H9 (cell line): ENCODE results near the gene ARVCF. TPM values are rescaled to one million over a fixed set of nuclear protein-coding genes. Genes with fewer than 3 reads are reported as not detected.

Source experiments
- DNase-seq: peaks from one replicate; pipeline ENCODE4 v3.0.0-alpha.2; 2017
- H2AFZ ChIP-seq: one replicate; pipeline ENCODE4 v1.6.1; 2013; ENCODE audit warnings: mild to moderate bottlenecking, low read length, control low read depth, moderate library complexity
- H2AK5ac ChIP-seq: 2 replicates; pipeline ENCODE4 v1.6.1; 2013; ENCODE audit warnings: low read length, control low read depth, mixed read lengths; ENCODE audit not compliant: insufficient read length
- H2BK120ac ChIP-seq: one replicate; pipeline ENCODE4 v1.6.1; 2013; ENCODE audit warnings: low read depth, mild to moderate bottlenecking, low read length, control low read depth, inconsistent platforms; ENCODE audit not compliant: poor library complexity, severe bottlenecking
- H2BK12ac ChIP-seq: 2 replicates; pipeline ENCODE4 v1.6.1; 2013; ENCODE audit warnings: low read length, control low read depth, mixed read lengths, low read depth; ENCODE audit not compliant: insufficient read length
- H2BK15ac ChIP-seq: 2 replicates; pipeline ENCODE4 v1.6.1; 2013; ENCODE audit warnings: low read depth, low read length, control low read depth
- H2BK20ac ChIP-seq: one replicate; pipeline ENCODE4 v1.6.1; 2013; ENCODE audit warnings: low read depth, mild to moderate bottlenecking, low read length, control low read depth, inconsistent platforms; ENCODE audit not compliant: poor library complexity, severe bottlenecking
- H2BK5ac ChIP-seq: 2 replicates; pipeline ENCODE4 v1.6.1; 2013; ENCODE audit warnings: low read length, control low read depth, mixed read lengths; ENCODE audit not compliant: insufficient read length
- H3K14ac ChIP-seq: 2 replicates; pipeline ENCODE4 v1.6.1; 2013; ENCODE audit warnings: low read length, control low read depth; ENCODE audit not compliant: insufficient read depth
- H3K18ac ChIP-seq: 2 replicates; pipeline ENCODE4 v1.6.1; 2013; ENCODE audit warnings: low read depth, mild to moderate bottlenecking, mixed read lengths, low read length, control low read depth; ENCODE audit not compliant: insufficient read length
- H3K23ac ChIP-seq: 2 replicates; pipeline ENCODE4 v1.6.1; 2013; ENCODE audit warnings: low read length, control low read depth, mixed read lengths, low read depth; ENCODE audit not compliant: insufficient read length
- H3K23me2 ChIP-seq: 2 replicates; pipeline ENCODE4 v1.6.1; 2013; ENCODE audit warnings: low read depth, mild to moderate bottlenecking, mixed read lengths, low read length, control low read depth; ENCODE audit not compliant: insufficient read length, poor library complexity, severe bottlenecking
- H3K27ac ChIP-seq: 2 replicates; pipeline ENCODE4 v1.5.1; 2013; ENCODE audit warnings: low read length, control low read depth, mixed read lengths, low read depth; ENCODE audit not compliant: insufficient read length
- H3K27me3 ChIP-seq: 2 replicates; pipeline ENCODE4 v1.6.1; 2013; ENCODE audit warnings: low read length, control low read depth, inconsistent platforms; ENCODE audit not compliant: insufficient read depth
- H3K4ac ChIP-seq: 2 replicates; pipeline ENCODE4 v1.6.1; 2013; ENCODE audit warnings: low read depth, mild to moderate bottlenecking, control low read depth, inconsistent platforms, low read length, moderate library complexity
- H3K4me1 ChIP-seq: 2 replicates; pipeline ENCODE4 v1.6.1; 2013; ENCODE audit warnings: low read length, control low read depth, inconsistent platforms; ENCODE audit not compliant: insufficient read depth
- H3K4me2 ChIP-seq: 2 replicates; pipeline ENCODE4 v1.6.1; 2013; ENCODE audit warnings: low read length, control low read depth, mixed read lengths; ENCODE audit not compliant: insufficient read length, insufficient read depth
- H3K56ac ChIP-seq: 2 replicates; pipeline ENCODE4 v1.6.1; 2013; ENCODE audit warnings: low read depth, mild to moderate bottlenecking, mixed read lengths, low read length, control low read depth; ENCODE audit not compliant: insufficient read length
- H3K79me1 ChIP-seq: 2 replicates; pipeline ENCODE4 v1.6.1; 2013; ENCODE audit warnings: low read depth, mild to moderate bottlenecking, moderate library complexity, low read length, control low read depth, inconsistent platforms; ENCODE audit not compliant: insufficient read depth, poor library complexity, severe bottlenecking
- H3K79me2 ChIP-seq: 2 replicates; pipeline ENCODE4 v1.6.1; 2013; ENCODE audit warnings: low read length, control low read depth, inconsistent platforms; ENCODE audit not compliant: insufficient read depth
- H3K9ac ChIP-seq: 2 replicates; pipeline ENCODE4 v1.6.1; 2013; ENCODE audit warnings: low read length, control low read depth, mixed read lengths; ENCODE audit not compliant: insufficient read length; ENCODE audit errors: extremely low read depth
- H3K9me3 ChIP-seq: one replicate; pipeline ENCODE4 v1.6.1; 2013; ENCODE audit warnings: low read depth, low read length, inconsistent platforms; ENCODE audit not compliant: control insufficient read depth
- H3T11ph ChIP-seq: one replicate; pipeline ENCODE4 v1.6.1; 2013; ENCODE audit warnings: mild to moderate bottlenecking, low read length, control low read depth, inconsistent platforms
- H4K20me1 ChIP-seq: one replicate; pipeline ENCODE4 v1.6.1; 2013; ENCODE audit not compliant: control insufficient read depth, insufficient read length, insufficient read depth
- H4K5ac ChIP-seq: 2 replicates; pipeline ENCODE4 v1.6.1; 2013; ENCODE audit warnings: low read depth, mild to moderate bottlenecking, mixed read lengths, low read length, control low read depth; ENCODE audit not compliant: insufficient read length
- H4K8ac ChIP-seq: replicated peaks from 2 replicates; pipeline ENCODE4 v1.6.1; 2013; ENCODE audit warnings: low read length, control low read depth, mixed read lengths, low read depth; ENCODE audit not compliant: insufficient read length
- H4K91ac ChIP-seq: 2 replicates; pipeline ENCODE4 v1.6.1; 2013; ENCODE audit warnings: low read depth, mild to moderate bottlenecking, moderate library complexity, mixed read lengths, low read length, control low read depth; ENCODE audit not compliant: insufficient read length
- H3K27ac Mint-ChIP-seq, 3 experiments: 2 replicates in 2 of 3; 3 replicates in 1 of 3; pipeline ENCODE4 v1.8.0; 2020 to 2021; ENCODE audit warnings: mixed read lengths in 3 of 3, mild to moderate bottlenecking in 1 of 3, moderate library complexity in 1 of 3
- H3K27me3 Mint-ChIP-seq: 2 replicates; pipeline ENCODE4 v1.8.0; 2021; ENCODE audit warnings: low read depth, mild to moderate bottlenecking, moderate library complexity, mixed read lengths
- H3K36me3 Mint-ChIP-seq, 3 experiments: 2 replicates in 2 of 3; 3 replicates in 1 of 3; pipeline ENCODE4 v1.8.0; 2020 to 2021; ENCODE audit warnings: low read depth in 3 of 3, mixed read lengths in 3 of 3; ENCODE audit not compliant: insufficient read depth in 1 of 3
- H3K4me1 Mint-ChIP-seq, 2 experiments: 2 replicates each; pipeline ENCODE4 v1.8.0; 2020; ENCODE audit warnings: mixed read lengths in 2 of 2
- H3K4me3 Mint-ChIP-seq, 2 experiments: 2 replicates in 1 of 2; 3 replicates in 1 of 2; pipeline ENCODE4 v1.8.0; 2020 to 2021; ENCODE audit warnings: mild to moderate bottlenecking in 2 of 2, mixed read lengths in 2 of 2, moderate library complexity in 1 of 2
- H3K9me3 Mint-ChIP-seq, 2 experiments: 2 replicates in 1 of 2; 3 replicates in 1 of 2; pipeline ENCODE4 v1.8.0; 2020; ENCODE audit warnings: mild to moderate bottlenecking in 2 of 2, mixed read lengths in 2 of 2, moderate library complexity in 1 of 2
- whole genome bisulfite sequencing: extraction: QIAGEN DNeasy Blood & Tissue Kit; methylation state at CpG from one replicate; pipeline ENCODE4 v1.1.7; 2013; ENCODE audit warnings: missing lambda C conversion rate, low lambda C conversion rate, mixed read lengths; ENCODE audit not compliant: insufficient read length; ENCODE audit errors: extremely low coverage; 5-methylcytosine and 5-hydroxymethylcytosine counted together
- total RNA-seq: library from RNA; stranded (reverse); gene quantifications from 2 replicates; pipeline ENCODE4 v1.2.1, GENCODE V29; 2021
- TF ChIP-seq, protein P1 (sequence below): fragments of 200-600 bp; sonication (generic); conservative IDR thresholded peaks from 3 replicates; pipeline ENCODE4 v1.8.0; 2021; ENCODE audit warnings: antibody characterized with exemption, mild to moderate bottlenecking

Gene ARVCF
- total RNA-seq, 1 experiment from 2014 or later = 40.7 TPM

DNA sequence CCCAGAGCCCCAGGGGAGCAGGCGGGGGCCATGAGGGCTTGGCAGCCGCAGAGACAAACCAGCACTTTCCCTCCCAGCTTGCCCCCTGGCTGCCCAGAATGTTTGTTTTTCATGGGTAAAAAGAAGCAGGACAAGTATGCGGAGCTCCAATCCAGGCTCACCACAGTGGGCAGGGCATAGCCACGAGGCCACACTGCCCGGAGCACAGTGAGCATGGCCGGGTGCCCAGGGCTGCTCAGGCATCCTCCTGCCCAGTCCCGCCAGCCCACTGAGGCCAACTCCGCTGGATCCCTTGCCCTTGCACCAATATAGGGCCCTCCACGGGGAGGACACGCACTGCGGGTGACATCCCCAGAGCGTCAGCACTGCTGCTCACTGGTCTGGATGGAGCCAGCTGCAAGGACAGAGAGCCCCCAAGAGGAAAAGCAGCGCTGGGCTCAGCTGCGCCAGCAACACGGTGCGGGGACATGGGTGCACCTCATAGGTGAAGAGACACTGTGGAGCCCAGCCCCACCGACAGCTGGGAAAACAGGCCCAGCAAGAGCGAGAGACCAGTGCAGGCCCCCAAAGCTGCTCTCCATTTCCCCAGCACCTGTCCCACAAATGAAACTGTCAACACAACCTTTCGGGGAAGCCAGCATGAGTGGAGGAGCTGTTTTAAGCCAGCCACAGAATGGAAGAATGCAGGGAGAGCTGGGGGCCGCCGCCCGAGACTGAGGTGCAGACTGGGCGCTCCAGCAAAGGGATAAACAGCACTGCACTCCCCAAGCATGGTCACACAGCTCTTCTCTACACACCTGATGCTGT, 24.8 kb downstream of the ARVCF start:
- TF ChIP-seq, protein P1, sequence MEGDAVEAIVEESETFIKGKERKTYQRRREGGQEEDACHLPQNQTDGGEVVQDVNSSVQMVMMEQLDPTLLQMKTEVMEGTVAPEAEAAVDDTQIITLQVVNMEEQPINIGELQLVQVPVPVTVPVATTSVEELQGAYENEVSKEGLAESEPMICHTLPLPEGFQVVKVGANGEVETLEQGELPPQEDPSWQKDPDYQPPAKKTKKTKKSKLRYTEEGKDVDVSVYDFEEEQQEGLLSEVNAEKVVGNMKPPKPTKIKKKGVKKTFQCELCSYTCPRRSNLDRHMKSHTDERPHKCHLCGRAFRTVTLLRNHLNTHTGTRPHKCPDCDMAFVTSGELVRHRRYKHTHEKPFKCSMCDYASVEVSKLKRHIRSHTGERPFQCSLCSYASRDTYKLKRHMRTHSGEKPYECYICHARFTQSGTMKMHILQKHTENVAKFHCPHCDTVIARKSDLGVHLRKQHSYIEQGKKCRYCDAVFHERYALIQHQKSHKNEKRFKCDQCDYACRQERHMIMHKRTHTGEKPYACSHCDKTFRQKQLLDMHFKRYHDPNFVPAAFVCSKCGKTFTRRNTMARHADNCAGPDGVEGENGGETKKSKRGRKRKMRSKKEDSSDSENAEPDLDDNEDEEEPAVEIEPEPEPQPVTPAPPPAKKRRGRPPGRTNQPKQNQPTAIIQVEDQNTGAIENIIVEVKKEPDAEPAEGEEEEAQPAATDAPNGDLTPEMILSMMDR = no peak
- Mint-ChIP-seq H3K4me1 (peaks cover 0 to 14% of the 10 kb centered on the region in 2 experiments; a peak in 2 of 4 replicates), H3K9me3 (no peaks in the 10 kb centered on the region; a peak in 1 of 5 replicates), H3K27me3 (no peaks in the 10 kb centered on the region; the same call in 1 of the 2 replicates), H3K27ac (no peak overlapping the region), H3K4me3 (no peak overlapping the region; a peak in 1 of 5 replicates), H3K36me3 (no peaks in the 10 kb centered on the region)
- Histone ChIP-seq H2AFZ (no peak overlapping the region), H3K23ac (no peak overlapping the region), H2BK20ac (no peak overlapping the region), H2BK5ac (no peak overlapping the region), H4K8ac (no peak overlapping the region), H3T11ph (no peak overlapping the region), H3K79me1 (no peaks in the 10 kb centered on the region), H3K27ac (no peak overlapping the region), H3K18ac (no peak overlapping the region), H3K27me3 (no peaks in the 10 kb centered on the region), H3K4me1 (no peaks in the 10 kb centered on the region), H4K20me1 (no peaks in the 10 kb centered on the region), H2BK120ac (no peak overlapping the region), H3K4me2 (no peak overlapping the region), H2BK15ac (no peak overlapping the region), H4K5ac (no peak overlapping the region), H3K79me2 (no peaks in the 10 kb centered on the region), H4K91ac (no peak overlapping the region), H3K14ac (peak overlapping the region; percentile 12; the same call in 1 of the 2 replicates), H2BK12ac (no peak overlapping the region), H3K4ac (no peak overlapping the region), H3K9me3 (no peaks in the 10 kb centered on the region), H3K9ac (no peak overlapping the region), H2AK5ac (no peak overlapping the region), H3K56ac (no peak overlapping the region), H3K23me2 (no peaks in the 10 kb centered on the region)
- no peak for DNase-seq
- no CpG with 5 or more reads among the region's 23 CpGs for WGBS
